BLaER1 treated with 17β-estradiol and CSF1 and Interleukin-3, amounts not matched to agents 10 nM and 100 nM (cell line): ENCODE measurements around the gene MORC1.
A peak's percentile ranks its signal among the peaks of the same experiment; 100 is the strongest.

Experiments used
- H3K27ac ChIP-seq, 11 experiments: shearing (Covaris generic); formaldehyde crosslinking; 2 replicates each; pipeline ENCODE4 v1.8.1; 2022
- H3K27me3 ChIP-seq, 11 experiments: shearing (Covaris generic); formaldehyde crosslinking; 2 replicates each; pipeline ENCODE4 v1.8.1; 2022
- H3K36me3 ChIP-seq, 11 experiments: shearing (Covaris generic); formaldehyde crosslinking; 2 replicates each; pipeline ENCODE4 v1.8.1; 2022
- H3K4me1 ChIP-seq, 10 experiments: shearing (Covaris generic); formaldehyde crosslinking; 2 replicates each; pipeline ENCODE4 v1.8.1; 2022
- H3K4me2 ChIP-seq, 11 experiments: shearing (Covaris generic); formaldehyde crosslinking; 2 replicates each; pipeline ENCODE4 v1.8.1; 2022
- H3K4me3 ChIP-seq, 10 experiments: shearing (Covaris generic); formaldehyde crosslinking; 2 replicates each; pipeline ENCODE4 v1.8.1; 2022
- H3K9ac ChIP-seq, 11 experiments: shearing (Covaris generic); formaldehyde crosslinking; 2 replicates each; pipeline ENCODE4 v1.8.1; 2022
- H3K9me3 ChIP-seq, 11 experiments: shearing (Covaris generic); formaldehyde crosslinking; replicated peaks in 1 of 11; 2 replicates each; pipeline ENCODE4 v1.8.1; 2022
- H4K20me1 ChIP-seq, 11 experiments: shearing (Covaris generic); formaldehyde crosslinking; 2 replicates each; pipeline ENCODE4 v1.8.1; 2022
- Cebpa-rat ChIP-seq, 11 experiments: shearing (Covaris generic); IDR thresholded peaks; 2 replicates each; pipeline ENCODE4 v1.8.1; 2022

The MORC1 gene

GRCh38 chr3:108972482-108972881 is 145.5 kb downstream of the MORC1 start:
- no peak overlapping the region for H3K9ac ChIP-seq
- H4K20me1 ChIP-seq = no peaks in the 10 kb centered on the region
- H3K36me3 ChIP-seq = no peaks in the 10 kb centered on the region
- H3K4me2 ChIP-seq = no peak overlapping the region
- no peak overlapping the region for H3K4me3 ChIP-seq
- peaks cover 0 to 20% (median 18%) of the 10 kb centered on the region in 10 experiments; a peak in 14 of 20 replicates for H3K4me1 ChIP-seq
- no peak overlapping the region for H3K27ac ChIP-seq
- H3K9me3 ChIP-seq = no peaks in the 10 kb centered on the region
- no peak for TF ChIP-seq Cebpa-rat (IDR thresholded peaks at IDR 0.05)
- no peaks in the 10 kb centered on the region for H3K27me3 ChIP-seq

GRCh38 chr3:108970561-108970960 is 147.4 kb downstream of the MORC1 start:
- Histone ChIP-seq H3K36me3 (no peaks in the 10 kb centered on the region), H3K4me3 (no peak overlapping the region), H3K4me1 (peaks cover 0 to 20% (median 18%) of the 10 kb centered on the region in 10 experiments; a peak in 14 of 20 replicates), H3K9ac (no peak overlapping the region), H3K9me3 (no peaks in the 10 kb centered on the region), H4K20me1 (no peaks in the 10 kb centered on the region), H3K4me2 (peak overlapping the region in 7 of 11 experiments; percentile 18 to 58 (median 48); a peak in 10 of 22 replicates), H3K27ac (no peak overlapping the region), H3K27me3 (no peaks in the 10 kb centered on the region)
- no peak for TF ChIP-seq Cebpa-rat (IDR thresholded peaks at IDR 0.05)

- Histone ChIP-seq H3K36me3 (no peaks in the 10 kb centered on the region), H3K27me3 (no peaks in the 10 kb centered on the region), H3K27ac (no peak overlapping the region), H3K4me3 (no peak overlapping the region), H4K20me1 (no peaks in the 10 kb centered on the region), H3K4me2 (no peak overlapping the region), H3K9me3 (no peaks in the 10 kb centered on the region), H3K9ac (no peak overlapping the region), H3K4me1 (peaks cover 0 to 18% (median 15%) of the 10 kb centered on the region in 10 experiments; a peak in 14 of 20 replicates)
- TF ChIP-seq Cebpa-rat (IDR thresholded peaks at IDR 0.05) = no peak
These were observed 151.2 kb downstream of the MORC1 start for GRCh38 chr3:108966773-108967172.

- TF ChIP-seq Cebpa-rat (IDR thresholded peaks at IDR 0.05) = no peak
- Histone ChIP-seq H3K27me3 (no peaks in the 10 kb centered on the region), H3K9ac (no peak overlapping the region), H3K9me3 (no peaks in the 10 kb centered on the region), H4K20me1 (no peaks in the 10 kb centered on the region), H3K4me1 (no peaks in the 10 kb centered on the region), H3K27ac (no peak overlapping the region), H3K36me3 (no peaks in the 10 kb centered on the region), H3K4me2 (no peak overlapping the region), H3K4me3 (no peak overlapping the region)
These were observed 158.9 kb downstream of the MORC1 start for GRCh38 chr3:108959017-108959416.

- Histone ChIP-seq H3K27ac (no peak within 1 kb of the TSS), H3K27me3 (no peaks in the 10 kb centered on the region), H3K4me1 (no peaks in the 10 kb centered on the region), H3K9ac (no peak within 1 kb of the TSS), H3K9me3 (no peaks in the 10 kb centered on the region), H3K4me2 (no peak within 1 kb of the TSS), H4K20me1 (no peaks in the 10 kb centered on the region), H3K36me3 (no peaks in the 10 kb centered on the region), H3K4me3 (no peak within 1 kb of the TSS)
- TF ChIP-seq Cebpa-rat (IDR thresholded peaks at IDR 0.05) = no peak
These were observed 164.2 kb downstream of the MORC1 start, which contains the start of gene GUCA1C for GRCh38 chr3:108953700-108954099. Gene GUCA1C (minus strand): TSS chr3:108953879. CDS start chr3:108953762, 117 bp downstream.

- H3K4me2 ChIP-seq = no peak overlapping the region
- no peak for TF ChIP-seq Cebpa-rat (IDR thresholded peaks at IDR 0.05)
- no peaks in the 10 kb centered on the region for H3K36me3 ChIP-seq
- no peak overlapping the region for H3K4me3 ChIP-seq
- no peaks in the 10 kb centered on the region for H3K9me3 ChIP-seq
- H3K27me3 ChIP-seq = no peaks in the 10 kb centered on the region
- no peaks in the 10 kb centered on the region for H3K4me1 ChIP-seq
- no peak overlapping the region for H3K27ac ChIP-seq
- no peaks in the 10 kb centered on the region for H4K20me1 ChIP-seq
- no peak overlapping the region for H3K9ac ChIP-seq
These were observed 164.7 kb downstream of the MORC1 start for GRCh38 chr3:108953210-108953609.

GRCh38 chr3:108951820-108952501 is 166.0 kb downstream of the MORC1 start:
- no peak overlapping the region for H3K4me3 ChIP-seq
- H3K36me3 ChIP-seq = no peaks in the 10 kb centered on the region
- no peak overlapping the region for H3K9ac ChIP-seq
- no peaks in the 10 kb centered on the region for H3K4me1 ChIP-seq
- no peak overlapping the region for H3K27ac ChIP-seq
- no peaks in the 10 kb centered on the region for H3K27me3 ChIP-seq
- no peak overlapping the region for H3K4me2 ChIP-seq
- no peaks in the 10 kb centered on the region for H4K20me1 ChIP-seq
- H3K9me3 ChIP-seq = no peaks in the 10 kb centered on the region
- TF ChIP-seq Cebpa-rat (IDR thresholded peaks at IDR 0.05) = no peak

GRCh38 chr3:108947855-108948254 is 170.1 kb downstream of the MORC1 start:
- no peak overlapping the region for H3K9ac ChIP-seq
- no peak overlapping the region for H3K27ac ChIP-seq
- H4K20me1 ChIP-seq = no peaks in the 10 kb centered on the region
- H3K9me3 ChIP-seq = no peaks in the 10 kb centered on the region
- no peaks in the 10 kb centered on the region for H3K36me3 ChIP-seq
- H3K27me3 ChIP-seq = no peaks in the 10 kb centered on the region
- no peaks in the 10 kb centered on the region for H3K4me1 ChIP-seq
- no peak overlapping the region for H3K4me2 ChIP-seq
- TF ChIP-seq Cebpa-rat (IDR thresholded peaks at IDR 0.05) = no peak
- no peak overlapping the region for H3K4me3 ChIP-seq

- Histone ChIP-seq H3K27ac (no peak overlapping the region), H4K20me1 (no peaks in the 10 kb centered on the region), H3K9ac (no peak overlapping the region), H3K4me2 (no peak overlapping the region), H3K36me3 (no peaks in the 10 kb centered on the region), H3K9me3 (no peaks in the 10 kb centered on the region), H3K4me1 (no peaks in the 10 kb centered on the region), H3K27me3 (no peaks in the 10 kb centered on the region), H3K4me3 (no peak overlapping the region)
- TF ChIP-seq Cebpa-rat (IDR thresholded peaks at IDR 0.05) = no peak
These were observed 171.3 kb downstream of the MORC1 start for GRCh38 chr3:108946292-108947285.
